VCaP (cell line): ENCODE data around the gene AATK.

ENCODE experiments used
- H3K27ac ChIP-seq: fragments of 450-650 bp; 2 replicates; pipeline ENCODE4 v1.5.1; 2017
- TF ChIP-seq, protein P1 (sequence below): fragments of 450-650 bp; conservative IDR thresholded peaks from 2 replicates; pipeline ENCODE4 v1.5.1; 2017; ENCODE audit warnings: mild to moderate bottlenecking, moderate library complexity

The AATK gene

DNA sequence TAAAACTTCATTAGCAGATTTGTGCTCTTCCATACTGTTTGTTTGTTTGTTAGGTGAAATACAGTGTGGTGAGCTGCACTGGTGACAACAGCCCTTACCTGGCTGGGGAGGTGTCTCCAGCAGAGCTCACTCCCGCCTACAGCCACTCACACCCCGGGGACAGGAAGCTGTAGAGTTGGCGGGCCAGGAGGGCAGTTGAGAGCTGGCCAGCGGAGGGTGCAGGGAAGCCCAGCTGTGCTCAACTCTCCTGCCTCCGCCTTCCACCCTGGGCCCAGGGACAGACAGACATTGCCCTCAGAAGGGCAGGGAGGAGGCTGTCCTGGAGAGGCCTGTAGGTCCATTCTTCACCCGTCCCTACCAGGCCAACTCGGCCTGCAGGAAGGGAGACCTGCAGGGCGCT lies 49.3 kb downstream of the AATK start:
- peak overlapping the region; percentile 80 for H3K27ac ChIP-seq
- TF ChIP-seq, protein P1, sequence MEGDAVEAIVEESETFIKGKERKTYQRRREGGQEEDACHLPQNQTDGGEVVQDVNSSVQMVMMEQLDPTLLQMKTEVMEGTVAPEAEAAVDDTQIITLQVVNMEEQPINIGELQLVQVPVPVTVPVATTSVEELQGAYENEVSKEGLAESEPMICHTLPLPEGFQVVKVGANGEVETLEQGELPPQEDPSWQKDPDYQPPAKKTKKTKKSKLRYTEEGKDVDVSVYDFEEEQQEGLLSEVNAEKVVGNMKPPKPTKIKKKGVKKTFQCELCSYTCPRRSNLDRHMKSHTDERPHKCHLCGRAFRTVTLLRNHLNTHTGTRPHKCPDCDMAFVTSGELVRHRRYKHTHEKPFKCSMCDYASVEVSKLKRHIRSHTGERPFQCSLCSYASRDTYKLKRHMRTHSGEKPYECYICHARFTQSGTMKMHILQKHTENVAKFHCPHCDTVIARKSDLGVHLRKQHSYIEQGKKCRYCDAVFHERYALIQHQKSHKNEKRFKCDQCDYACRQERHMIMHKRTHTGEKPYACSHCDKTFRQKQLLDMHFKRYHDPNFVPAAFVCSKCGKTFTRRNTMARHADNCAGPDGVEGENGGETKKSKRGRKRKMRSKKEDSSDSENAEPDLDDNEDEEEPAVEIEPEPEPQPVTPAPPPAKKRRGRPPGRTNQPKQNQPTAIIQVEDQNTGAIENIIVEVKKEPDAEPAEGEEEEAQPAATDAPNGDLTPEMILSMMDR, result no peak

DNA sequence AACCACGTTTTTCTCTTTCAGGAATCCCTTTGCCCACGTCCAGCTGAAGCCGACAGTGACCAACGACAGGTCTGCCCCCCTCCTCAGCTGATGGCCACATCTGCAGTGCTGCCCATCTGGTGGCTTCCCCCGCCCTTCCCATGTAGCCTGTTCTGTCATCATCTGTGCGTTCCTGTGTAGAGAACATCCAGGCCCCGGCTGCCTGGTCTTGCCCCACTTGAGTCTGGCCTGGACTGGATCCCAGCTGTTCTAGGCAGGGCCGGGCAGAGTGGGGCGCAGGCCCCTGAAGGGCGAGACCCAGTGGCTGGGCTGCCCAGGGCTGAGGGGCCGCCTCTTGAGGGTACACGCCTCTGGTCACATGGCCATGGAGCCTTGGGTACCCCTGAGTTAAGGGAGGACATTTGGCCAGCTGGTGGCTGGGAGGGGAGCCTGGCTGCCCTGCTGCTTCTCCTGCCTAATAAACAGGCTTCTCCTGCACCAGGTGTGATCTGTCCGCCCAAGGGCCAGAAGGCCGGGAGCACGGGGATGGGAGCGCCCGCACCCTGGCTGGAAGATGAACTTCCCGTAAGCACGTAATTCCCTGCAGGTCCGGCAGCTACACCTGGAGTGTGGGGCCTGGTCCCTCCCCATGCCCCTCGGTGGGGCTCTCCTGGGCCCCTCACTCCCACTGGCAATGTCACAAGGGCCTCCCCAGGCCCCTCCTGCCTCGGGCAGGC lies 50.1 kb downstream of the AATK start:
- peak overlapping the region; percentile 80 for H3K27ac ChIP-seq
- TF ChIP-seq, protein P1, result no peak

DNA sequence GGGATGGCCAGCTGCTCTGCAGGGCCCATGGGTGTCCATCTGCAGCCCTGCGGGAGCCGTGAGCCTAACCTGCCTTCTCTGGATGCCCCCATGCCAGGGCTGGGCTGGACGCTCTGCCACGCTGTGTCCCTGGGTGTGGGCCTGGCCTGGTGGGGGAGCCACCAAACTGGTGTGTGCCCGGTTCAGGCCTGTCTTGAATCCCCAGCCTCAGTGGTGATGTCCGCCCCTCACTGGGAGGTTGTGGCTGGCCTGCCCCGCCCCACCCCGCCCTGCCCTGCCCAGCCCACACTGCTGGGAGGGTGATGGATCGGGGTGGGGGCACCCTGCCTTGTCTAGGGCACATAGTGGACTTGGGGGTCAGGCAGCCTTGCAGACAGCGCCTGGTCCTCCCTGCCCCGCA lies 50.8 kb downstream of the AATK start:
- H3K27ac ChIP-seq, result peak overlapping the region; percentile 8; the same call in 1 of the 2 replicates
- TF ChIP-seq, protein P1, result no peak

DNA sequence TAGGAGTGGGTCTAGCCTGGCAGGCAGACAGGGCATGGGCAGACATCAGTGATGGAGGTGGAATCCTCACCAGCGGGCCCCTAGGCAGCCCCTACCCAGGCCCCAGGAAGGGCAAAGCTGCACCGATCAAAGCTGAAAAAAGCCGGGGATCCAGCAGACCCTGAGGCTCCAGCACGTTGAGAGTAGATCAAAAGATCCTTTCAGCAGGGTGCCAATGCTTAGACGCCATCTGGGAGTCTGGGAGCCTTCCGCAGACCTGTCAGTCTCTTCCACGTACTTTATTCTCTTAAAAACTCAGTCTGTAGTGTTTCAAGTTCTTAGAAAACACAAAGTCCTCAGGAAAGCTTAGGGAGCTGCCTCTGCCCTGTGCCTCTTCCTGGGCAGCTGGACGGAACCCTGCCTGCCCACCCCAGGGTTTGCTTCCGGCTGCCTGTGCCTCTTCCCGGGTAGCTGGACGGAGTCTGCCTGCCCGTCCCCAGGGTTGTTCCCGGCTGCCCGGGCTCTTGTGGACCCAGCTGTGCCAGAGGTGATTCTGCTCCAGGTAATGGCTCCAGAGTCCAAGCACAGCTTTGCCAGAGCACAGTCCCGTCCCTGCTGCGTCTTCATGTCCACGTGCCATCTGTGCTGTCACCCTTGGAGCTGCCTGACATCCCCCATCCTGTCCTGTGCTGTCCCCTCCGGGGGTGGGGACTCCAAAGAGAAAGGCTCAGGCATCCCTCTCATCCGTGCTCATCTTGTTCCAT lies 51.5 kb downstream of the AATK start:
- H3K27ac ChIP-seq, result peak overlapping the region; percentile 8; the same call in 1 of the 2 replicates

DNA sequence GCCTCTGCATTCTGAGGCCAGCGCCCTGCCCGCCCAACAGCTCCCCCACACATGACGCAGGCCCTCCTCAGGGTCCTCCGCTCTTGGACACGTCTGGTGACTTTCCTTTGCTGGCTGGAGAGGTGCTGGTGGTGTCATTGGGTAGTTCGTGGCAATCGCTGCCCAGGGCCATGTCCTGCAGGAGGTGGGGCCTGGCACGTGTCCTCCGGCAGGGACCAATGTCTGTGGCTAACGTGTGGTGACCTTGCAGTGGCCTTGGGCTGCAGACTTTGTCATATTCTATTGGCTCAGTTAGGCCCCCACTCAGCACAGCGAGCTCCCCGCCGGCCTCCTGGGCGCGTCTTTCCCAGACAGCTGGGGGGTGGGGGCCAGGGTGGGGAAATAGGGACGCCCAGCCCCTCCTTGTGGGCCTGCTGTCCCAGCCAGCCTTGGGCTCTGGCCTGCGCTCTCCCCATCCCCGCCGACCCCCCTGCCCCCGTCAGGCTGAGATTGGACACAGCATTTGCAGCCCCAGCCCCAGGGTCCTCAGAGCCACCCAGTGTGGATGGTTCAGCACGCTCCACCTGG lies 52.8 kb downstream of the AATK start:
- no peak overlapping the region for H3K27ac ChIP-seq
- TF ChIP-seq, protein P1, result no peak

More for the DNA sequence above, 51.5 kb downstream of the AATK start:
- TF ChIP-seq, protein P1, result no peak

DNA sequence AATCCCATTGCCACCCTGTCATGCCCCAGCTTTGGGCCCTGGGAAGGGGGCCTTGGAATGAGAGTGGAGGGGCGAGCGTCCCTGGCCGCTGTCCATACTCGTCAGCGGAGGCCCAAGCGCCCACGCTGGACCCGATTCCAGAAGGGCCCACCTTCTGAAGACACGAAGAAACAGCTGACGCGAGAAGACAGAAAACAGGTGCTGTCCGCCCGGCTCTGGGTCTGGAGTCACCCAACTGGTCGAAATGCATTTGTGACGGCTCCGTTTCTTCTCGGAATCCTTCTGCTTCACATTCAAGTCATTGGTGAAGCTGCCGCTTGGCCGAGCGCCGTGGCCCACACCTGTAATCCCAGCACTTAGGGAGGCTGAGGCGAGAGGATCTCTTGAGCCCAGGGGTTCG lies 53.6 kb downstream of the AATK start:
- TF ChIP-seq, protein P1, result no peak

DNA sequence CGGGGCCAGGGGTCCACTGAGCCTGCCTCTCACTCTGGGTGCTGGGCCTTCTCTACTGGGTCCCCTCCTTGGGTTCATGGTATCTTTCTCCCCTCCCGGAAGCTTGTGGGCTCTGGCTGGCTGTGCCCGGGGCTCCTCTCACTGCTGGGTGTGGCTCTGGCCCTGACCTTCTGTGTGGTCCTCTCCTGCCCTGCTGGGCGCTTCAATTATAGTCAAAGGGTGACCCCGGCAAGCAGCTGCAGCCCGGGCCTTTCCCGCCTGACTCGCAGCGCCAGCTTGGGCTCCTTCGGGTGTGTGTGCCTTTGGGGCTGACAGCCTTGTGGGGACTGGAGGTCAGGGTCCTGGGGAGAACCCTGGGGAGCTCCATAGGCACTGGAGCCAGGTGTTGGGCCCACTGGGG lies 55.0 kb downstream of the AATK start:
- TF ChIP-seq, protein P1, result no peak
- H3K27ac ChIP-seq, result no peak overlapping the region

More for the DNA sequence above, 53.6 kb downstream of the AATK start:
- no peak overlapping the region for H3K27ac ChIP-seq
